ENCODE data around the gene SIDT2. TPM values are rescaled to one million over a fixed set of nuclear protein-coding genes. Genes with fewer than 3 reads are reported as not detected.

The SIDT2 gene
- total and polyA plus RNA-seq, 8 donors, result 15.1 to 310 (median 50.0) TPM

DNA sequence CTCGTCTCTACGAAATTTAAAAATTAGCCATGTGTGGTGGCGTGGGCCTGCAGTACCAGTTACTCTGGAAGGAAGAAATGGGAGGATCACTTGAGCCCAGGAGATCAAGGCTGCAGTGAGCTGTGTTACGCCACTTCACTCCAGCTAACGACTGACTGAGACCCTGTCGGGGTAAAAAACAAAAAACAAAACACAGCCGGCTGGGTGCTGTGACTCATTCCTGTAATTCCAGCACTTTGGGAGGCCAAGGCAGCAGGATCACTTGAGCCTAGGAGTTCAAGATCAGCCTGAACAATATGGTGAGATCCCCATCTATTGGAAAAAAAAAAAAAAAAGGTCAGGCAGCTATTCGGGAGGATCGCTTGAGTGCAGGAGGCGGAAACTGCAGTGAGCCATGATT, 32.0 kb upstream of the SIDT2 start:
- TF ChIP-seq EP300 (IDR thresholded peaks at IDR 0.05) (no peak), POLR2AphosphoS5 (IDR thresholded peaks at IDR 0.05) (no peak), POLR2A (IDR thresholded peaks at IDR 0.05) (no peak)
- TF ChIP-seq, protein P1, sequence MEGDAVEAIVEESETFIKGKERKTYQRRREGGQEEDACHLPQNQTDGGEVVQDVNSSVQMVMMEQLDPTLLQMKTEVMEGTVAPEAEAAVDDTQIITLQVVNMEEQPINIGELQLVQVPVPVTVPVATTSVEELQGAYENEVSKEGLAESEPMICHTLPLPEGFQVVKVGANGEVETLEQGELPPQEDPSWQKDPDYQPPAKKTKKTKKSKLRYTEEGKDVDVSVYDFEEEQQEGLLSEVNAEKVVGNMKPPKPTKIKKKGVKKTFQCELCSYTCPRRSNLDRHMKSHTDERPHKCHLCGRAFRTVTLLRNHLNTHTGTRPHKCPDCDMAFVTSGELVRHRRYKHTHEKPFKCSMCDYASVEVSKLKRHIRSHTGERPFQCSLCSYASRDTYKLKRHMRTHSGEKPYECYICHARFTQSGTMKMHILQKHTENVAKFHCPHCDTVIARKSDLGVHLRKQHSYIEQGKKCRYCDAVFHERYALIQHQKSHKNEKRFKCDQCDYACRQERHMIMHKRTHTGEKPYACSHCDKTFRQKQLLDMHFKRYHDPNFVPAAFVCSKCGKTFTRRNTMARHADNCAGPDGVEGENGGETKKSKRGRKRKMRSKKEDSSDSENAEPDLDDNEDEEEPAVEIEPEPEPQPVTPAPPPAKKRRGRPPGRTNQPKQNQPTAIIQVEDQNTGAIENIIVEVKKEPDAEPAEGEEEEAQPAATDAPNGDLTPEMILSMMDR (IDR thresholded peaks at IDR 0.05), result no peak
- peak overlapping the region in 2 of 4 donors; percentile 86 to 94 for H3K4me3 ChIP-seq
- intact Hi-C loops (cut with DNase I; ENCODE audit: low total_unique reads), result no loop called here

DNA sequence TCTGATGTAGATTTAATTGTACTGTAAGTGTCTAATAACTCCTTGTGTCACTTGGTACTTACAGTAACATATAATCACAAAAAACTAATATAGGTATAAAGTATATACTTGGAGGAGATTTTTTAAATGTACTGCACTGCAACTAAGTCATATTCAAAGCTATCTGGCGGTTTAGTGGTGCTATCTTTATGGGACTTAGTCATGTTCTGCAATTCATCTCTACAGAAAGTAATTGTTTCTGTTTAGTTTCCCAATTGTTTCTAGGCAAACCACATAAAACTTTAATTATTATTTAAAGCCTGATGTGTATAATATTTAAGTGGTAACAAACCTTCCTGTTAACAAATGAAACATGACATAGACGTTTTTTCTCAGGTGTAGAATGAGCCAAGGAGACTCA, 26.5 kb upstream of the SIDT2 start:
- Histone ChIP-seq H3K27ac (no peak overlapping the region), H3K9me3 (no peaks in the 10 kb centered on the region), H3K27me3 (no peaks in the 10 kb centered on the region), H3K4me1 (peaks cover 31 to 92% (median 63%) of the 10 kb centered on the region in 4 donors), H3K36me3 (peaks cover 19 to 56% (median 53%) of the 10 kb centered on the region in 4 donors), H3K4me3 (no peak overlapping the region)
- intact Hi-C loops (cut with DNase I; ENCODE audit: low total_unique reads), result no loop called here
- DNase-seq, result no peak
- TF ChIP-seq EP300 (IDR thresholded peaks at IDR 0.05) (no peak), POLR2A (IDR thresholded peaks at IDR 0.05) (no peak), POLR2AphosphoS5 (IDR thresholded peaks at IDR 0.05) (no peak)
- TF ChIP-seq, protein P1 (IDR thresholded peaks at IDR 0.05), result no peak
- WGBS, 5 donors, result 37 to 56% (median 47%) methylated on average over 2 of the region's 2 CpGs

More for the DNA sequence above, 32.0 kb upstream of the SIDT2 start:
- Histone ChIP-seq H3K4me1 (peaks cover 41 to 71% (median 60%) of the 10 kb centered on the region in 4 donors), H3K27ac (peak overlapping the region in 4 of 5 donors; percentile 5 to 98 (median 97)), H3K36me3 (peaks cover 10 to 20% (median 15%) of the 10 kb centered on the region in 4 donors), H3K9me3 (no peaks in the 10 kb centered on the region), H3K27me3 (no peaks in the 10 kb centered on the region)
- WGBS, 5 donors, result 45 to 64% (median 53%) methylated on average over 10 of the region's 10 CpGs
- no peak for DNase-seq

- TF ChIP-seq, protein P1 (IDR thresholded peaks at IDR 0.05), result no peak
- TF ChIP-seq POLR2A (IDR thresholded peaks at IDR 0.05), result no peak
- TF ChIP-seq POLR2AphosphoS5 (IDR thresholded peaks at IDR 0.05), result no peak
- TF ChIP-seq EP300 (IDR thresholded peaks at IDR 0.05), result no peak
- Histone ChIP-seq H3K27me3 (no peaks in the 10 kb centered on the region), H3K27ac (no peak overlapping the region), H3K4me3 (no peak overlapping the region), H3K9me3 (no peaks in the 10 kb centered on the region), H3K4me1 (peaks cover 17 to 90% (median 63%) of the 10 kb centered on the region in 4 donors), H3K36me3 (peaks cover 13 to 56% (median 50%) of the 10 kb centered on the region in 4 donors)
- intact Hi-C loops (cut with DNase I; ENCODE audit: low total_unique reads), result no loop called here
- DNase-seq, result no peak
- 90 to 96% (median 94%) methylated on average over 5 of the region's 5 CpGs for WGBS, 5 donors
Observed at GRCh38 chr11:117154468-117154867, 24.1 kb upstream of the SIDT2 start.

DNA sequence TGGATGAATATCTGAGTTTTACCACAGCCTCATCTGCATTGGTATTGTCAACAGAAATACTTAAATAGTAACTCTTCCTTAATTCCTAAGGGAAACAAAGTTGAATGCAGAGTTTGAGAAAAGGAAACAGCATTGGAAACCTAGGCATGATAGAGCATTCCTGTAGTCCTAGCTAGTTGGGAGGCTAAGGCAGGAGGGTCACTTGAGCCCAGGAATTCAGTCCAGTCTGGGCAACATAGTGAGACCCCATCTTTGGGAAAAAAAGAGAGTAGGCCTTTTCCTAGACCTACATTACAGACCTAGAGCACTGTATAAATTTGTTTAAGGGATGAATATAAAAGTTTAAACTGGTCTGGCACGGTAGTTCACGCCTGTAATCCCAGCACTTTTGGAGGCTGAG, 21.0 kb upstream of the SIDT2 start:
- Histone ChIP-seq H3K36me3 (peaks cover 37 to 83% (median 73%) of the 10 kb centered on the region in 4 donors), H3K27ac (no peak overlapping the region), H3K4me3 (no peak overlapping the region), H3K27me3 (no peaks in the 10 kb centered on the region), H3K9me3 (no peaks in the 10 kb centered on the region), H3K4me1 (peaks cover 24 to 88% (median 55%) of the 10 kb centered on the region in 4 donors)
- TF ChIP-seq POLR2AphosphoS5 (IDR thresholded peaks at IDR 0.05) (no peak), POLR2A (IDR thresholded peaks at IDR 0.05) (no peak), EP300 (IDR thresholded peaks at IDR 0.05) (no peak)
- TF ChIP-seq, protein P1 (IDR thresholded peaks at IDR 0.05), result no peak
- 79 to 96% (median 94%) methylated on average over 2 of the region's 2 CpGs for WGBS, 5 donors
- intact Hi-C loops (cut with DNase I; ENCODE audit: low total_unique reads), result no loop called here
- no peak for DNase-seq
